D721Med (cell line): Measurements from ENCODE around the gene ADCY7.
"Not testable (repeated sequence)": the region's sequence is repeated elsewhere in the genome, so short reads cannot be mapped to it uniquely, and the experiment has no call there.

Experiments
- DNase-seq: peaks from one replicate; pipeline ENCODE4 v3.0.0; 2011; ENCODE audit warnings: low spot score; ENCODE audit not compliant: insufficient read length
- FAIRE-seq: peaks from 2 replicates; lab custom pipeline; 2011; peaks lifted over from hg19 to GRCh38; lab: Jason Lieb, UNC
- TF ChIP-seq, protein P1 (sequence below): IDR thresholded peaks from 2 replicates; pipeline ENCODE4 v1.5.1; 2012; ENCODE audit warnings: mild to moderate bottlenecking, control low read depth; ENCODE audit not compliant: insufficient read depth; ENCODE audit errors: missing control alignments

ADCY7 gene

DNA sequence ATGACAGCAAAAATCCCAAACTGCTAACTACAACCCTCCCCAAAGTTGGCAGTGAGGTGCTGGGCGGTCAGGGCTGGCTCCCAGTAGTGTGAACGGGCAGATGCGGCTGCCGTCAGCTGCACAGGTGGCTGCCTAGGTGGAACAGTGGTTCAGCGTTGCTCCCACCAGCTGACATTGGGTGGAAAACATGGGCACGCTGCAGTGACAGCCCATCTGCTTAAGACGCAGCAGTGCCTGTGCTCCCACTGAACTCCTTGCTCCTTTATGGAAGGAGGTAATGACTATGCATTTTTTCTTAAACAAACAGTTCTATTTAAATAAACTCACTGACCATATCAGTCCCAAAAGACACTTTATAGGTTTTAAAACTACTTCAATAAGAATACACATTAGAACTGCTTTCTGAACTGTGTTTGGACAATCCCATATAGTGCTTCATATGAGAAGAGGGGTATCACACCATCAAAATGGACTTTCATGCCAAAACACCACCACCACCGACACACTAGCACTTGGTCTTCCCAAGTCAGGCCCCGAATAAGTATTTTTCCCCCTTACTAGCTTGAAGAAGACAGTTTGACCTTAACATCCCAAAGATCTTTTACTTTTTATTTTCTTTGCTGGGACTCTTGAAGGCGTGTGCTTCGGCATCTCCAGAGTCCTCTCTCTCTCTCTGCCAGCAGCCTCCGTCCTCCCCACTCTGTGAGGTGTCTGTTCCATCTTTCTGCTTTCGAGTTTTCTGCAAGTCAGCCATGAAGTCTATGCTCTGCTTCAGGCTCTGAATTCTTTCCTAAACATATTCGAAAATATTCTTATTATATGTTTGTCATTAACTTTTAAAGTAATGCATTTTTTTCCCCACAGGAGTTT, 68.0 kb downstream of the ADCY7 start:
- DNase-seq = no peak
- FAIRE-seq = no peak
- TF ChIP-seq, protein P1, sequence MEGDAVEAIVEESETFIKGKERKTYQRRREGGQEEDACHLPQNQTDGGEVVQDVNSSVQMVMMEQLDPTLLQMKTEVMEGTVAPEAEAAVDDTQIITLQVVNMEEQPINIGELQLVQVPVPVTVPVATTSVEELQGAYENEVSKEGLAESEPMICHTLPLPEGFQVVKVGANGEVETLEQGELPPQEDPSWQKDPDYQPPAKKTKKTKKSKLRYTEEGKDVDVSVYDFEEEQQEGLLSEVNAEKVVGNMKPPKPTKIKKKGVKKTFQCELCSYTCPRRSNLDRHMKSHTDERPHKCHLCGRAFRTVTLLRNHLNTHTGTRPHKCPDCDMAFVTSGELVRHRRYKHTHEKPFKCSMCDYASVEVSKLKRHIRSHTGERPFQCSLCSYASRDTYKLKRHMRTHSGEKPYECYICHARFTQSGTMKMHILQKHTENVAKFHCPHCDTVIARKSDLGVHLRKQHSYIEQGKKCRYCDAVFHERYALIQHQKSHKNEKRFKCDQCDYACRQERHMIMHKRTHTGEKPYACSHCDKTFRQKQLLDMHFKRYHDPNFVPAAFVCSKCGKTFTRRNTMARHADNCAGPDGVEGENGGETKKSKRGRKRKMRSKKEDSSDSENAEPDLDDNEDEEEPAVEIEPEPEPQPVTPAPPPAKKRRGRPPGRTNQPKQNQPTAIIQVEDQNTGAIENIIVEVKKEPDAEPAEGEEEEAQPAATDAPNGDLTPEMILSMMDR = no peak

DNA sequence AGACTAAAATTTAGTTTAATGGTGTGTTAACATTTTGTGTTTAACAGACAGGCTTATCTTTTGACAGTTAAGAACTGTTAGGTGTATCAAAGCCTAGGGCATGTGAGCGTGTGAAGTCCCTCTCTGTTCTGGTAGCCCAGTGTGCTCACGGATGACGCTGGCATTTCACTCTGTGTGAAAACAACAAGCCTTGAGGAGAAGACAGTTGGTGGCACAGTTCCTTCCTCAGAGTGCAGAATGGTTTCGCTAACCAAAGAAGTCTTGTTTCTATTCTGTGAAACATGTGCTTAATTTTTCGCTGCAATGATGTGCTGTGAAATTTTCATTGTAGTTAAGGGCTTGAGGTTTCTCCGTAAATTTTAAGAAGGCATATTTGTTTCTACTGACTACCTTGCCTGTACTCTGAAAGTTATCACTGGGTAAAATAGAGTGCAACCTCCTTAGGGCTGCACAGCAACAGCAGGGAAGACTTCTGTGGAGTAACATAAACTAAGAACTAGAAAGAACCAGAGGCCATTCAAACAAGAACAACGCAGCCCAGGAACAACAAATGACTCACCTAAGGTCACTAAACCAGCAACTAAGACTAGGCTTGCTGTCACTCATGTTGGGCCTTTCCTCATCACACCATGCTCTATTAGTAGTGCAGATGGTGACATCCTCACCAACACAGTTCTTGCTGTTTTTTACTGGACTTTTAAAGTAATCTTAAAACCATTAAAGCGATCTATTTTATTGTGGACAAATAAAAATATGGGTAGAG, 69.0 kb downstream of the ADCY7 start:
- TF ChIP-seq, protein P1 = no peak
- FAIRE-seq = no peak
- DNase-seq = no peak

DNA sequence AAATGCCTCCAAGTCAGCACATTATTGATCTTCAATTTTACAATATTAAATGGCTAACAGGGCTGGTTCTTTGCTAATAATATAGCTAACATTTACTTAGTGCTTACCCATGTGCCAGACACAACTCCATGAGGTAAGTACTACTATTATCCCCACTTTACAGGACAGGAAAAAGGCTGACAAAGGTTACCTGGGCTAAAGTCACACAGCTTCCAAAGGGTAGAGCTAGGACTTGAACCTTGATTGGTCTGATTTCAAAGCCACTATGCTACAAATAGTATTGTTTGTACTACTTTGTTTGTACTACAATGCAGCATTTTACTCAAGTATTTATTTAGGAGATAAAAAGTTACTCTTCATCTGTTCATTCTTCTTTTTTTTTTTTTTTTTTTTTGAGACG, 70.5 kb downstream of the ADCY7 start:
- TF ChIP-seq, protein P1 = no peak
- FAIRE-seq = no peak
- no peak for DNase-seq

DNA sequence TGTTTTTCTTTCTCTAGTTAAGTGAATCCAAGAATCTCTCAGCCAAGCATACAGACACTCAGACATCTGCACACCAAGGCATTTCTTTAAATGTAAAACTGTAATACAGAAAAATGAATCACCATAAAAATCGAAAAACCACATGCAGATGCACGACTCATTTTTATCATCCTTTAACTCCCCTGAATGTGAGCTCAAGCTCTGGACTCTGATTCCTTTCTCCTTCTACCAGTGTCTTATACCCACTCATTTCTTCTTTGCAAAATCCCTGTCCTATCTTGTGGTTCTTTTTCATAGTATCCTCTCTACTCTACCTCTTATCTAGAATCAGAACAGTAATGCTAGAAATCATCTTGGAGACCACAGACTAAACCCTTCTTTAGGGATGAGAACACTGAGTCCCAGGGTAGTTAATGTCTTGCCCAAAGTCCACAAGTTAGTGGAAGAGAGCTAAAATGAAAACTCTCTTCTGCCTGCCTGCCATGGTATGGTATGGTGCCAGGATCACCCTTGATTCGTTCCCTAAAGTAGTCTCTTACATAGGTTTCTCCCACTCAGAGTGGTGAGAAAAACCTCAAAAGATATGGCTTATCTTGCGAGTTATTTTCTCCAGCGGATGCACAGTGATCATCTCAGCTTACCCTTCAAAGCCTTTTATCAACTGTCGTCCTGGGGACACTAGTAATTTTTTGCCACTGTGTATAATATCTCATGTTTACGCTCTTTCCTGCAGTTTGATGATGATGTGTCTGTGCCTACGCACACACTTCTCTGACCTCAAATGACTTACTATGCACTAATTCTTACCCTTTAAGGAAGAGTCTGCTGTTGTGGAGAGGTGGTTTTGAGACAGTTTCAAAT, 72.2 kb downstream of the ADCY7 start:
- FAIRE-seq (no peak), DNase-seq (no peak)
- TF ChIP-seq, protein P1 = no peak

DNA sequence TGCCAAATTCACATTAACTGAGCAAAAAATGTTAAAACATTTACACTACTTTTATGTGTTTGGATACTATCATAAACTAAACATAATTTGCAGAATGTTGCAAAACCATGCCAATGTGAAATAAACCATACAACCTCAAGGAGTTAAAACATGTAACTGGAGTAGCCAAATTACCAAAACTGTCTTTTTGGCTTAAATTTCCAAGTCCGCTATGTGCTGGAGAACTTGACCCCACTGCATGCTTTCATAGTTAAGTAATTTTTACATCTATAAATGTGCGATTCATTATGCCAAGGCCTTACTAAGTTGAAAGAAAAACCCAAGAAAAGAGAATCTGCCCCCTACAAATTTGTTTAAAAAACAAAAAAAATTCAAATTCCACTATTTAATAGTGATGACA, 74.2 kb downstream of the ADCY7 start:
- DNase-seq (no peak), FAIRE-seq (no peak)
- TF ChIP-seq, protein P1 = no peak

DNA sequence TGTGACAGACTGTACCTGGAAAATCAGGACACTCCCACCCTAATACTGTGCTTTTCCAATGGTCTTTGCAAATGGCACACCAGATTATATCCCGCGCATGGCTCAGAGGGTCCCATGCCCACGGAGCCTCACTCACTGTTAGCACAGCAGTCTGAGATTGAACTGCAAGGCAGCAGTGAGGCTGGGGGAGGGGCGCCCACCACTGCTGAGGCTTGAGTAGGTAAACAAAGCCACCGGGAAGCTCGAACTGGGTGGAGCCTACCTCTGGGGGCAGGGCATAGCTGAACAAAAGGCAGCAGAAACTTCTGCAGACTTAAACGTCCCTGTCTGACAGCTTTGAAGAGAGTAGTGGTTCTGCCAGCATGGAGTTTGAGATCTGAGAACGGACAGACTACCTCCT, 77.2 kb downstream of the ADCY7 start:
- not testable (repeated sequence) for DNase-seq, FAIRE-seq

DNA sequence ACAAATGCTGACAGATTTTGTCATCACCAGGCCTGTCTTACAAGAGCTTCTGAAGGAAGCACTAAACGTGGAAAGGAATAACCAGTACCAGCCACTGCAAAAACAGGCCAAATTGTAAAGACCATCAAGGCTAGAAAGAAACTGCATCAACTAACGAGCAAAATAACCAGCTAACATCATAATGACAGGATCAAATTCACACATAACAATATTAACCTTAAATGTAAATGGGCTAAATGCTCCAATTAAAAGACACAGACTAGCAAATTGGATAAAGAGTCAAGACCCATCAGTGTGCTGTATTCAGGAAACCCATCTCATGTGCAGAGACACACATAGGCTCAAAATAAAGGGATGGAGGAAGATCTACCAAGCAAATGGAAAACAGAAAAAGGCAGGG, 78.9 kb downstream of the ADCY7 start:
- not testable (repeated sequence) for FAIRE-seq, DNase-seq
